SK-N-SH (cell line): ENCODE measurements around the gene STON2. TPM values are rescaled to one million over a fixed set of nuclear protein-coding genes. Genes with fewer than 3 reads are reported as not detected.
A peak's percentile ranks its signal among the peaks of the same experiment; 100 is the strongest.

ENCODE experiments used
- CTCF ChIA-PET: fragments of 300-600, 350-600 bp; formaldehyde crosslinking; extraction: SDS; loops from one replicate; lab custom pipeline; 2021; lab: Yijun Ruan, JAX
- POLR2A ChIA-PET: fragments of 350-600 bp; sonication (Branson Sonifier 250); formaldehyde crosslinking; extraction: SDS; loops from one replicate; lab custom pipeline; 2020; ENCODE audit warnings: antibody characterized with exemption, inconsistent platforms; lab: Yijun Ruan, JAX
- DNase-seq: peaks from one replicate; pipeline ENCODE4 v3.0.0; 2012
- H2AFZ ChIP-seq: fragments of 200-600 bp; sonication (generic); 2 replicates; pipeline ENCODE4 v1.8.1; 2016; ENCODE audit warnings: antibody characterized with exemption, mild to moderate bottlenecking, low read depth
- H3F3A ChIP-seq: fragments of 200-600 bp; sonication (generic); replicated peaks from 2 replicates; pipeline ENCODE3; 2016; ENCODE audit warnings: antibody characterized with exemption, mild to moderate bottlenecking; ENCODE audit not compliant: insufficient read depth
- H3K27ac ChIP-seq, 2 experiments: fragments of 200-500 bp in 1 of 2; fragments of 200-600 bp in 1 of 2; sonication (Bioruptor generic) in 1 of 2; sonication (generic), shearing (Covaris generic) in 1 of 2; 2 replicates each; pipeline versions ENCODE4 v1.5.1 to v1.6.1; 2014 to 2016; ENCODE audit warnings: low read depth in 2 of 2, inconsistent platforms in 1 of 2, low read length in 1 of 2, mild to moderate bottlenecking in 1 of 2, mixed read lengths in 1 of 2
- H3K27me3 ChIP-seq: fragments of 200-600 bp; sonication (generic), shearing (Covaris generic); 2 replicates; pipeline ENCODE4 v1.6.1; 2016; ENCODE audit warnings: mixed run types; ENCODE audit not compliant: insufficient read depth
- H3K36me3 ChIP-seq, 2 experiments: fragments of 200-500 bp in 1 of 2; fragments of 200-600 bp in 1 of 2; sonication (Bioruptor generic) in 1 of 2; sonication (generic) in 1 of 2; replicated peaks in 1 of 2; 2 replicates each; pipeline versions ENCODE3 to v1.5.1; 2014 to 2016; ENCODE audit warnings: low read length in 1 of 2, mild to moderate bottlenecking in 1 of 2; ENCODE audit not compliant: insufficient read depth in 2 of 2, control insufficient read depth in 1 of 2
- H3K4me1 ChIP-seq, 2 experiments: fragments of 200-500 bp in 1 of 2; fragments of 200-600 bp in 1 of 2; sonication (Bioruptor generic) in 1 of 2; sonication (generic), shearing (Covaris generic) in 1 of 2; 2 replicates each; pipeline versions ENCODE4 v1.5.1 to v1.6.1; 2014 to 2016; ENCODE audit warnings: low read depth in 1 of 2, low read length in 1 of 2, mixed run types in 1 of 2; ENCODE audit not compliant: insufficient read depth in 2 of 2, control insufficient read depth in 1 of 2
- H3K4me2 ChIP-seq: fragments of 200-600 bp; sonication (generic), shearing (Covaris generic); 2 replicates; pipeline ENCODE4 v1.6.1; 2017; ENCODE audit warnings: mixed run types
- H3K4me3 ChIP-seq, 2 experiments: fragments of 200-500 bp in 1 of 2; fragments of 200-600 bp in 1 of 2; sonication (Bioruptor generic) in 1 of 2; sonication (generic), shearing (Covaris generic) in 1 of 2; 2 replicates each; pipeline versions ENCODE4 v1.5.1 to v1.8.1; 2014 to 2016; ENCODE audit warnings: low read depth in 2 of 2, inconsistent platforms in 1 of 2, low read length in 1 of 2, mild to moderate bottlenecking in 1 of 2, mixed read lengths in 1 of 2, moderate library complexity in 1 of 2
- H3K79me2 ChIP-seq: fragments of 200-600 bp; sonication (generic); 2 replicates; pipeline ENCODE4 v1.8.1; 2017; ENCODE audit warnings: mild to moderate bottlenecking; ENCODE audit not compliant: insufficient read depth
- H3K9ac ChIP-seq: fragments of 200-600 bp; sonication (generic); 2 replicates; pipeline ENCODE4 v1.6.1; 2017; ENCODE audit warnings: mixed run types
- H3K9me2 ChIP-seq: fragments of 200-600 bp; sonication (generic); 2 replicates; pipeline ENCODE4 v1.6.1; 2017; ENCODE audit warnings: mixed run types
- H3K9me3 ChIP-seq: fragments of 200-600 bp; sonication (generic); 2 replicates; pipeline ENCODE4 v1.6.1; 2017; ENCODE audit warnings: mixed run types, mild to moderate bottlenecking, moderate library complexity
- H4K20me1 ChIP-seq: fragments of 200-600 bp; sonication (generic); 2 replicates; pipeline ENCODE4 v1.6.1; 2017; ENCODE audit warnings: mild to moderate bottlenecking, mixed run types; ENCODE audit not compliant: insufficient read depth
- CHD2 ChIP-seq: fragments of 150-350 bp; IDR thresholded peaks from 2 replicates; pipeline ENCODE4 v1.6.1; 2018; ENCODE audit warnings: low read length; ENCODE audit not compliant: partially characterized antibody
- CTCF ChIP-seq: fragments of 200-600 bp; sonication (generic); IDR thresholded peaks from 2 replicates; pipeline ENCODE4 v1.6.1; 2017; ENCODE audit warnings: antibody characterized with exemption, mild to moderate bottlenecking, moderate library complexity
- EP300 ChIP-seq, 2 experiments: IDR thresholded peaks; 2 replicates each; pipeline versions ENCODE4 v1.4.0 to v1.6.1; 2012; ENCODE audit warnings: borderline replicate concordance in 1 of 2, low read depth in 1 of 2, low read length in 1 of 2
- EZH2phosphoT487 ChIP-seq: fragments of 200-600 bp; sonication (generic); IDR thresholded peaks from 2 replicates; pipeline ENCODE4 v1.6.1; 2017; ENCODE audit warnings: low read depth, mixed run types, mild to moderate bottlenecking, antibody characterized with exemption, moderate library complexity, borderline replicate concordance
- FOXJ3 ChIP-seq: sonication (generic); formaldehyde crosslinking; IDR thresholded peaks from 2 replicates; pipeline ENCODE4 v1.5.1; 2020; ENCODE audit warnings: mild to moderate bottlenecking, missing genetic modification reagents
- FOXM1 ChIP-seq: IDR thresholded peaks from 2 replicates; pipeline ENCODE4 v1.4.0; 2012; ENCODE audit warnings: low read depth, mild to moderate bottlenecking
- JUND ChIP-seq: IDR thresholded peaks from 2 replicates; pipeline ENCODE4 v1.4.0; 2012
- MEF2A ChIP-seq: IDR thresholded peaks from 2 replicates; pipeline ENCODE4 v1.4.0; 2012; ENCODE audit warnings: low read depth, borderline replicate concordance
- NFIC ChIP-seq: IDR thresholded peaks from 2 replicates; pipeline ENCODE4 v1.4.0; 2012; ENCODE audit warnings: borderline replicate concordance
- POLR2AphosphoS5 ChIP-seq: IDR thresholded peaks from 2 replicates; pipeline ENCODE4 v1.6.1; 2012; ENCODE audit warnings: low read depth, low read length
- RCOR1 ChIP-seq: fragments of 150-350 bp; IDR thresholded peaks from 2 replicates; pipeline ENCODE4 v1.6.1; 2017; ENCODE audit warnings: antibody characterized with exemption, low read length
- REST ChIP-seq: IDR thresholded peaks from 2 replicates; pipeline ENCODE4 v1.6.1; 2012; ENCODE audit warnings: mild to moderate bottlenecking, low read depth, low read length, moderate library complexity
- RXRA ChIP-seq: IDR thresholded peaks from 2 replicates; pipeline ENCODE4 v1.4.0; 2012; ENCODE audit warnings: low read depth, mild to moderate bottlenecking, borderline replicate concordance
- SIN3A ChIP-seq: IDR thresholded peaks from 2 replicates; pipeline ENCODE4 v1.6.1; 2012; ENCODE audit warnings: low read depth, mild to moderate bottlenecking, low read length, moderate library complexity, borderline replicate concordance
- TCF12 ChIP-seq: IDR thresholded peaks from 2 replicates; pipeline ENCODE4 v1.4.0; 2012
- ZBTB33 ChIP-seq: IDR thresholded peaks from 2 replicates; pipeline ENCODE4 v1.4.0; 2012; ENCODE audit warnings: low read depth, borderline replicate concordance
- WGBS: methylation state at CpG from one replicate; pipeline ENCODE4 v1.1.6; 2017; ENCODE audit warnings: low lambda C conversion rate; 5-methylcytosine and 5-hydroxymethylcytosine counted together
- polyA plus RNA-seq, 3 experiments: library from polyadenylated mRNA; depleted of rRNA; stranded (reverse); fragments of >200 nt; gene quantifications; 2 replicates each; pipeline ENCODE4 v1.2.3, GENCODE V29; 2012
- TF ChIP-seq, protein P1 (sequence below): fragments of 150-350 bp; IDR thresholded peaks from 2 replicates; pipeline ENCODE4 v1.6.1; 2017; ENCODE audit warnings: antibody characterized with exemption, low read length, low read depth, borderline replicate concordance
- TF ChIP-seq, protein P2 (sequence below): IDR thresholded peaks from 2 replicates; pipeline ENCODE4 v1.4.0; 2012; ENCODE audit warnings: low read depth, borderline replicate concordance
- TF ChIP-seq, protein P3 (sequence below): fragments of 150-350 bp; IDR thresholded peaks from 2 replicates; pipeline ENCODE4 v1.6.1; 2016; ENCODE audit warnings: mild to moderate bottlenecking, low read depth, low read length
- TF ChIP-seq, protein P4 (sequence below): IDR thresholded peaks from 2 replicates; pipeline ENCODE4 v1.4.0; 2012; ENCODE audit warnings: low read depth

The STON2 gene
- polyA plus RNA-seq, 1 of the 3 experiments (the other 2 are of a cell fraction) = not detected

DNA sequence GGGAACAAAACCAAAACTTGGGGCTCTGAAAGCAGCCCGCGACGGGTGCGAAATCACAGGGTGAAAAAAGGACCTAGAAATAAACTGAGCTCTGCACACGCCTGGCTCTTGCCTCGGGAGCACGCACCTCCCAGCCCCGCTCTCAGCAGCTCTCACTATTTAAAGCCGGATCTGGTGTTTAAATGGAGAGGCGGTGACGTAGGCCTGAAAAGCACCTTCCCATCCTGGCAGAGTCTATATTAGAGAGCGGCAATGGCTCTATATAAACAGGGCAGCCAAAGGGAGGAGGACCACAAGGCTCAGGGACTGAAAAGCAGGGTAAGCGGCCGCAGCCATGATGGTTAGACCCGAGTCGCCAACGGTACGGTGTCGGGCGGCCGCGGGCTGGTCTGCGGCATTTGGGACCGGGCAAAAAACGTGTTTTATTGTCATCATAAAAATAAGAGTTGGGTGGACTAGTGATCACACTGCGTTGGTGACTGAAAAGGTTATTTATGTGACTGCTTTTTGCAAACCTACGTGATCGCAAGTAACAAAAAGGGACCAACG is 180.8 kb downstream of the STON2 start:
- H3K79me2 ChIP-seq = peaks cover 53% of the 10 kb centered on the region
- no peaks in the 10 kb centered on the region for H3K27me3 ChIP-seq
- H3K9me3 ChIP-seq = no peaks in the 10 kb centered on the region
- 1% methylated on average over 28 of the region's 29 CpGs for WGBS
- H4K20me1 ChIP-seq = no peaks in the 10 kb centered on the region
- peaks cover 12 to 13% of the 10 kb centered on the region in 2 experiments; a peak in 3 of 4 replicates for H3K4me1 ChIP-seq
- POLR2A ChIA-PET = interaction anchor here (0.6 to 1.1 kb wide), 6 partner anchors 18 to 231 kb away, joined by 3 to 6 read pairs (median 3); no protein-coding TSS in a partner anchor
- H2AFZ ChIP-seq = peak overlapping the region; percentile 89
- H3K36me3 ChIP-seq = peaks cover 14 to 22% of the 10 kb centered on the region in 2 experiments
- peak overlapping the region; percentile 85 to 94 for H3K4me3 ChIP-seq
- CTCF ChIA-PET = interaction anchor here (0.6 kb wide), 1 partner anchor 283 kb away, joined by 3 read pairs; no protein-coding TSS in a partner anchor
- peak; percentile 81 for DNase-seq
- peak overlapping the region; percentile 95 to 99 for H3K27ac ChIP-seq
- H3K9me2 ChIP-seq = no peaks in the 10 kb centered on the region
- H3K4me2 ChIP-seq = peak overlapping the region; percentile 86
- peak overlapping the region; percentile 99 for H3K9ac ChIP-seq
- H3F3A ChIP-seq = peaks cover 12% of the 10 kb centered on the region
- TF ChIP-seq CTCF = no peak
- no peak for TF ChIP-seq MEF2A
- TF ChIP-seq, protein P1, sequence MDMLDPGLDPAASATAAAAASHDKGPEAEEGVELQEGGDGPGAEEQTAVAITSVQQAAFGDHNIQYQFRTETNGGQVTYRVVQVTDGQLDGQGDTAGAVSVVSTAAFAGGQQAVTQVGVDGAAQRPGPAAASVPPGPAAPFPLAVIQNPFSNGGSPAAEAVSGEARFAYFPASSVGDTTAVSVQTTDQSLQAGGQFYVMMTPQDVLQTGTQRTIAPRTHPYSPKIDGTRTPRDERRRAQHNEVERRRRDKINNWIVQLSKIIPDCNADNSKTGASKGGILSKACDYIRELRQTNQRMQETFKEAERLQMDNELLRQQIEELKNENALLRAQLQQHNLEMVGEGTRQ = no peak
- no peak for TF ChIP-seq JUND
- no peak for TF ChIP-seq RXRA
- TF ChIP-seq EZH2phosphoT487 = no peak
- TF ChIP-seq, protein P2, sequence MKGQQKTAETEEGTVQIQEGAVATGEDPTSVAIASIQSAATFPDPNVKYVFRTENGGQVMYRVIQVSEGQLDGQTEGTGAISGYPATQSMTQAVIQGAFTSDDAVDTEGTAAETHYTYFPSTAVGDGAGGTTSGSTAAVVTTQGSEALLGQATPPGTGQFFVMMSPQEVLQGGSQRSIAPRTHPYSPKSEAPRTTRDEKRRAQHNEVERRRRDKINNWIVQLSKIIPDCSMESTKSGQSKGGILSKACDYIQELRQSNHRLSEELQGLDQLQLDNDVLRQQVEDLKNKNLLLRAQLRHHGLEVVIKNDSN = no peak
- peak; percentile 67 for TF ChIP-seq RCOR1
- TF ChIP-seq REST = peak; percentile 61
- TF ChIP-seq FOXM1 = no peak
- peak; percentile 78 for TF ChIP-seq CHD2
- TF ChIP-seq FOXJ3 (CRISPR knock-in tag) = no peak
- TF ChIP-seq EP300 (IDR thresholded peaks at IDR 0.05; ENCODE audit: borderline replicate concordance in 1 of 2, low read depth in 1 of 2, low read length in 1 of 2) = peak; percentile 3 to 21; a peak in 1 of 4 replicates
- TF ChIP-seq POLR2AphosphoS5 = peak; percentile 99
- peak; percentile 97; the same call in 1 of the 2 replicates for TF ChIP-seq SIN3A
- peak; percentile 36; the same call in 1 of the 2 replicates for TF ChIP-seq ZBTB33
- TF ChIP-seq, protein P3, sequence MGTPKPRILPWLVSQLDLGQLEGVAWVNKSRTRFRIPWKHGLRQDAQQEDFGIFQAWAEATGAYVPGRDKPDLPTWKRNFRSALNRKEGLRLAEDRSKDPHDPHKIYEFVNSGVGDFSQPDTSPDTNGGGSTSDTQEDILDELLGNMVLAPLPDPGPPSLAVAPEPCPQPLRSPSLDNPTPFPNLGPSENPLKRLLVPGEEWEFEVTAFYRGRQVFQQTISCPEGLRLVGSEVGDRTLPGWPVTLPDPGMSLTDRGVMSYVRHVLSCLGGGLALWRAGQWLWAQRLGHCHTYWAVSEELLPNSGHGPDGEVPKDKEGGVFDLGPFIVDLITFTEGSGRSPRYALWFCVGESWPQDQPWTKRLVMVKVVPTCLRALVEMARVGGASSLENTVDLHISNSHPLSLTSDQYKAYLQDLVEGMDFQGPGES = no peak
- TF ChIP-seq, protein P4, sequence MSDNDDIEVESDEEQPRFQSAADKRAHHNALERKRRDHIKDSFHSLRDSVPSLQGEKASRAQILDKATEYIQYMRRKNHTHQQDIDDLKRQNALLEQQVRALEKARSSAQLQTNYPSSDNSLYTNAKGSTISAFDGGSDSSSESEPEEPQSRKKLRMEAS = peak; percentile 82; the same call in 1 of the 2 replicates
- no peak; the same call in 1 of the 2 replicates for TF ChIP-seq TCF12
- no peak; the same call in 1 of the 2 replicates for TF ChIP-seq NFIC
